GM23248 (cell line): ENCODE data around the gene HHIPL1. TPM values are rescaled to one million over a fixed set of nuclear protein-coding genes. Genes with fewer than 3 reads are reported as not detected.

Experiments
- DNase-seq: peaks from one replicate; pipeline ENCODE4 v3.0.0-alpha.2; 2015
- H2AFZ ChIP-seq: fragments of 200-600 bp; sonication (generic); 2 replicates; pipeline ENCODE4 v1.6.1; 2016; ENCODE audit warnings: antibody characterized with exemption
- H3F3A ChIP-seq: fragments of 200-600 bp; sonication (generic); 2 replicates; pipeline ENCODE4 v1.6.1; 2016; ENCODE audit warnings: mild to moderate bottlenecking, antibody characterized with exemption, mixed run types; ENCODE audit not compliant: insufficient read depth
- H3K27ac ChIP-seq: fragments of 200-600 bp; sonication (generic); 2 replicates; pipeline ENCODE4 v1.5.1; 2016; ENCODE audit warnings: mild to moderate bottlenecking
- H3K27me3 ChIP-seq: fragments of 200-600 bp; sonication (generic); replicated peaks from 2 replicates; pipeline ENCODE4 v1.6.1; 2016; ENCODE audit warnings: mild to moderate bottlenecking; ENCODE audit not compliant: insufficient read depth
- H3K36me3 ChIP-seq: fragments of 200-600 bp; sonication (generic); 2 replicates; pipeline ENCODE4 v1.6.1; 2016; ENCODE audit warnings: low read depth, mild to moderate bottlenecking
- H3K4me1 ChIP-seq: fragments of 200-600 bp; sonication (generic); 2 replicates; pipeline ENCODE4 v1.6.1; 2016; ENCODE audit warnings: mild to moderate bottlenecking; ENCODE audit not compliant: insufficient read depth
- H3K4me2 ChIP-seq: fragments of 200-600 bp; sonication (generic); one replicate; pipeline ENCODE4 v1.6.1; 2016; ENCODE audit warnings: mild to moderate bottlenecking; ENCODE audit not compliant: unreplicated experiment
- H3K4me3 ChIP-seq: fragments of 200-600 bp; sonication (generic); 2 replicates; pipeline ENCODE4 v1.5.1; 2016; ENCODE audit warnings: mild to moderate bottlenecking
- H3K79me2 ChIP-seq: fragments of 200-600 bp; sonication (generic); 2 replicates; pipeline ENCODE4 v1.6.1; 2016; ENCODE audit warnings: mild to moderate bottlenecking; ENCODE audit not compliant: insufficient read depth
- H3K9ac ChIP-seq: fragments of 200-600 bp; sonication (generic); 2 replicates; pipeline ENCODE4 v1.6.1; 2016; ENCODE audit warnings: mild to moderate bottlenecking
- H3K9me2 ChIP-seq: fragments of 200-600 bp; sonication (generic); 2 replicates; pipeline ENCODE4 v1.6.1; 2016; ENCODE audit warnings: mixed run types, mild to moderate bottlenecking, moderate library complexity; ENCODE audit not compliant: insufficient read depth
- H3K9me3 ChIP-seq: fragments of 200-600 bp; sonication (generic); one replicate; pipeline ENCODE4 v1.6.1; 2017; ENCODE audit warnings: low read depth
- H4K20me1 ChIP-seq: fragments of 200-600 bp; sonication (generic); 2 replicates; pipeline ENCODE4 v1.6.0; 2016; ENCODE audit not compliant: insufficient read depth
- EZH2 ChIP-seq: fragments of 200-600 bp; sonication (generic); IDR thresholded peaks from 2 replicates; pipeline ENCODE4 v1.6.1; 2018; ENCODE audit warnings: antibody characterized with exemption, mild to moderate bottlenecking; ENCODE audit not compliant: insufficient read depth, poor library complexity, severe bottlenecking
- EZH2phosphoT487 ChIP-seq: fragments of 200-600 bp; sonication (generic); IDR thresholded peaks from 2 replicates; pipeline ENCODE4 v1.6.1; 2018; ENCODE audit warnings: antibody characterized with exemption, moderate library complexity, mild to moderate bottlenecking, low read depth; ENCODE audit not compliant: insufficient read depth
- WGBS, 2 experiments: methylation state at CpG; one replicate each; pipeline ENCODE4 v1.1.6; 2015 to 2017; ENCODE audit warnings: low lambda C conversion rate in 2 of 2, low coverage in 1 of 2; ENCODE audit errors: missing lambda C conversion rate in 2 of 2; 5-methylcytosine and 5-hydroxymethylcytosine counted together
- in situ Hi-C: fragments of 300-500 bp; cut with MboI; formaldehyde crosslinking; loops from 2 replicates; pipeline ENCODE4 v1.15.0; 2020
- polyA plus RNA-seq: library from polyadenylated mRNA; unstranded; fragments of >200 nt; fragmentation: Nextera tagmentation; extraction: Ambion mirVana; gene quantifications from 2 replicates; pipeline ENCODE4 v1.2.1, GENCODE V29; 2016
- total RNA-seq: library from RNA; depleted of rRNA; stranded (reverse); fragments of >200 nt; shearing (Covaris generic); gene quantifications from 2 replicates; pipeline ENCODE4 v1.2.3, GENCODE V29; 2014

The HHIPL1 gene
- total and polyA plus RNA-seq, 2 experiments from 2014 or later = 6.5 to 11.3 TPM

DNA sequence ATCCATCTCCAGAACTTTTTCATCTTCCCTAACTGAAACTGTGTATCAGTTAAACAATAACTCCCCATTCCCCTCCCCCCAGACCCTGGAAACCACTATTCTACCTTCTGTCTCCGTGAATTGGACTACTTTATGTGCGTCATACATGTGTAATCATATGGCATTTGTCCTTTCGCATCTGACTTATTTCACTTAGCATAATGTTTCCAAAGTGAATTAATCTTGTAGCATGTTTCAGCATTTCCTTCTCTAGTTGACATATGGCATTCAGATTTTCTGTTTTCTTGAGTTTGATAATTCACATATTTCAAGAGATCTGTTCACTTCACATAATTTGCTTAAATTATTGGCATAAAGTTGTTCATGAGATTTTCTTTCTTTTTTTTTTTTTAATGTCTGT is 49.0 kb downstream of the HHIPL1 start:
- no peak overlapping the region for H3K9ac ChIP-seq
- in situ Hi-C loops = no loop called here
- 36 to 42% methylated on average over 3 of the region's 3 CpGs for WGBS, 2 experiments
- H3K4me1 ChIP-seq = no peaks in the 10 kb centered on the region
- H3K27ac ChIP-seq = no peak overlapping the region
- H3K36me3 ChIP-seq = no peaks in the 10 kb centered on the region
- H4K20me1 ChIP-seq = no peaks in the 10 kb centered on the region
- H3K9me2 ChIP-seq = no peaks in the 10 kb centered on the region
- no peak for DNase-seq
- TF ChIP-seq EZH2 = no peak
- TF ChIP-seq EZH2phosphoT487 = no peak
- peaks cover 20% of the 10 kb centered on the region for H3K27me3 ChIP-seq
- H3K4me2 ChIP-seq = no peak overlapping the region
- no peaks in the 10 kb centered on the region for H3K79me2 ChIP-seq
- no peak overlapping the region for H2AFZ ChIP-seq
- H3K9me3 ChIP-seq = no peaks in the 10 kb centered on the region
- no peak overlapping the region for H3K4me3 ChIP-seq
- no peaks in the 10 kb centered on the region for H3F3A ChIP-seq

DNA sequence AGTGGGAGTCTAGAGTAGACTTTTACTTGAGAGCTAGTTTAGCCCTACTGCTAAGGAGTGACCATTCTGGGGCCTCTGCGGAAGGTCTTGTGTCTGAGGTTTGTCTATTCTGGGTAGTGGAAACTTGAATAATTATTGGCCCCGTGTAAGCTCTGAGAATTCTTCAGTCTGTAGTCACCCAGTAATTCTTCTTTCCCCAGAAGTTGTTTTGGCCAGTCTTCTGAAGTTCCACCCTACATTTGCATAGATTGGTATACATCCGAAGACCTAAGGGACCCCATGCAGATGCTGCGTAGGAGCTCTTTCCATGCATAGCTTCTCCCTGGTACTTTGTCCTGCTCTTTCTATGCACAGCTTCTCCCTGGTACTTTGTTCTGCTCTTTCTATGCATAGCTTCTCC is 52.0 kb downstream of the HHIPL1 start:
- Histone ChIP-seq H3K4me3 (no peak overlapping the region), H3K27me3 (peaks cover 13% of the 10 kb centered on the region), H3K4me2 (no peak overlapping the region), H3K36me3 (no peaks in the 10 kb centered on the region), H3K9me3 (no peaks in the 10 kb centered on the region), H3K27ac (no peak overlapping the region), H4K20me1 (no peaks in the 10 kb centered on the region), H3K9me2 (no peaks in the 10 kb centered on the region), H2AFZ (no peak overlapping the region), H3K9ac (no peak overlapping the region), H3K4me1 (no peaks in the 10 kb centered on the region), H3K79me2 (no peaks in the 10 kb centered on the region), H3F3A (no peaks in the 10 kb centered on the region)
- 82 to 83% methylated on average over 4 of the region's 4 CpGs for WGBS, 2 experiments
- in situ Hi-C loops = no loop called here
- no peak for DNase-seq
- no peak for TF ChIP-seq EZH2phosphoT487
- no peak for TF ChIP-seq EZH2

DNA sequence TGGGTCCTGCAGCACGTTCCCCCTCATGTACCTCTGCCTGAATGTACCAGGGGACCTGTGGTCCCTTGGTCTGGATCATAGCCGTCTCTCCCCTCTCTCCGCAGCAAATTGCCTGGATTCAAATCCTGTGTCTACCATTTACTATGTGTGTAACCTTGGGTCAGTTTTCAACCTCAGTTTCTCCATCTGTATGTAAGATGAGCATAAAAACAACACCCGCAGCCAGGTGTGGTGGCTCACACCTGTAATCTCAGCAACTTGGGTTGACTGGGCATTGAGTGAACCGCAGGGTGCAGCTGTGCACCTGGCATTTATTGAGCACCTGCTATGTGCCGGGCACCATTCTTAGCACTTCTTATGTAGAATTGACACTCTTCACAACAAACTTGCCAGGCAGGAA is 53.3 kb downstream of the HHIPL1 start:
- WGBS, 2 experiments = 68 to 78% methylated on average over 6 of the region's 6 CpGs
- H3F3A ChIP-seq = no peaks in the 10 kb centered on the region
- H3K36me3 ChIP-seq = no peaks in the 10 kb centered on the region
- H3K9ac ChIP-seq = no peak overlapping the region
- no peak for TF ChIP-seq EZH2phosphoT487
- no peaks in the 10 kb centered on the region for H3K4me1 ChIP-seq
- H2AFZ ChIP-seq = no peak overlapping the region
- no peaks in the 10 kb centered on the region for H3K79me2 ChIP-seq
- H3K27ac ChIP-seq = no peak overlapping the region
- H3K9me3 ChIP-seq = peaks cover 5% of the 10 kb centered on the region
- DNase-seq = no peak
- H4K20me1 ChIP-seq = no peaks in the 10 kb centered on the region
- peaks cover 13% of the 10 kb centered on the region for H3K27me3 ChIP-seq
- in situ Hi-C loops = no loop called here
- H3K4me3 ChIP-seq = no peak overlapping the region
- H3K9me2 ChIP-seq = no peaks in the 10 kb centered on the region
- H3K4me2 ChIP-seq = no peak overlapping the region

GRCh38 chr14:99698642-99699041 is 53.7 kb downstream of the HHIPL1 start:
- DNase-seq = no peak

DNA sequence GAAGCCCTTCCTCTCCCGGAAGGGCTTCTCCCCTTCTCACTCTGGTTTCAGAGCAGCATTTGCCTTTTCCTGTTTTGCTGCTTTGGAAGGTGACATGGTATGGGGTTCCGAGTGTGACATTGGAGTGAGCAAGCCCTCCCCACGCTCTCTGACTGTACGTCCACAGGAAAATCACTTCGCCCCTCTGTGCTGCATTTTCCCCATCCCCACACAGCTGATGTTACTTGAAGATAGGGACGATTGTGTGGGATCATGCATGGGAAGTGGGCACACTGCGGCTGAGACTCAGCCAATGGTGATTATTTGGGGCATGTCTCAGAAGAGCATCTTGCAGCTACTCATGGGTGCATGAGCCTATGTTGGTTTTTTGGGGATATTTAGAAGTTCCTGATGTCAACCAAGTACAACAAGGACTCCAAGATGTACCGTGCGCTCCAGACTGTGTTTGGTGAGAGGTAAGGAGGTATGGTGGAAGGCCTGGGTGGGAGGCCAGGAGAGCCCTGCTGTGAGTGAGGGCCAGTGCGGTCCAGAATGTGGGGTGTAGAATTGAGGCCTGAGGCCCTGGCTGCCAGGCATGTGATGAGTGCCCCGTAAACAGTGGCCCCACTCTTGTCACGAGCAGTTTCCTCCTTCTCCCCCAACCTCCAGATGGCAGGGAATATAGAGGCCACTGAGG is 54.3 kb downstream of the HHIPL1 start:
- in situ Hi-C loops = no loop called here
- H3K36me3 ChIP-seq = no peaks in the 10 kb centered on the region
- TF ChIP-seq EZH2 (no peak), EZH2phosphoT487 (no peak)

More at GRCh38 chr14:99698642-99699041, 53.7 kb downstream of the HHIPL1 start:
- Histone ChIP-seq H3K4me2 (no peak overlapping the region), H3K27me3 (peaks cover 13% of the 10 kb centered on the region), H4K20me1 (no peaks in the 10 kb centered on the region), H3F3A (no peaks in the 10 kb centered on the region), H3K9ac (no peak overlapping the region), H2AFZ (no peak overlapping the region), H3K4me1 (no peaks in the 10 kb centered on the region), H3K79me2 (no peaks in the 10 kb centered on the region), H3K36me3 (no peaks in the 10 kb centered on the region), H3K27ac (no peak overlapping the region), H3K9me2 (no peaks in the 10 kb centered on the region), H3K9me3 (peaks cover 5% of the 10 kb centered on the region), H3K4me3 (no peak overlapping the region)
- 67% methylated on average over 5 of the region's 5 CpGs for WGBS, 2 experiments
- in situ Hi-C loops = no loop called here
- no peak for TF ChIP-seq EZH2

More for the DNA sequence above, 54.3 kb downstream of the HHIPL1 start:
- Histone ChIP-seq H4K20me1 (no peaks in the 10 kb centered on the region), H3K4me2 (no peak overlapping the region), H2AFZ (no peak overlapping the region), H3K9me3 (peaks cover 5% of the 10 kb centered on the region), H3K9me2 (no peaks in the 10 kb centered on the region), H3K4me1 (no peaks in the 10 kb centered on the region), H3K9ac (no peak overlapping the region), H3K27me3 (peaks cover 13% of the 10 kb centered on the region), H3K4me3 (no peak overlapping the region), H3K27ac (no peak overlapping the region), H3F3A (no peaks in the 10 kb centered on the region), H3K79me2 (no peaks in the 10 kb centered on the region)
- no peak for DNase-seq
- 81 to 87% methylated on average over 12 of the region's 12 CpGs for WGBS, 2 experiments
